Stomach (tissue), 4 donors: ENCODE measurements around the gene CYP27A1.

Source experiments
- CTCF ChIP-seq, 7 experiments: fragments of 450-650 bp in 4 of 7; fragments of 200-600 bp in 3 of 7; sonication (generic) in 3 of 7; IDR thresholded peaks; one replicate each; pipeline ENCODE4 v1.5.1; 2016 to 2019; ENCODE audit warnings: antibody characterized with exemption in 7 of 7, control low read depth in 2 of 7, mild to moderate bottlenecking in 1 of 7
- EP300 ChIP-seq: sonication (generic); formaldehyde crosslinking; IDR thresholded peaks from one replicate; pipeline ENCODE4 v1.6.1; 2017; ENCODE audit warnings: antibody characterized with exemption
- POLR2A ChIP-seq, 4 donors: fragments of 450-650 bp; IDR thresholded peaks; one replicate each; pipeline ENCODE4 v1.6.1; 2016; ENCODE audit warnings: antibody characterized with exemption in 4 of 4, control low read depth in 2 of 4, mild to moderate bottlenecking in 1 of 4, moderate library complexity in 1 of 4
- POLR2AphosphoS5 ChIP-seq, 3 donors: sonication (generic); formaldehyde crosslinking; IDR thresholded peaks; one replicate each; pipeline ENCODE4 v1.6.1; 2016; ENCODE audit warnings: antibody characterized with exemption in 3 of 3

GRCh38 chr2:218851286-218851685, 69.3 kb downstream of the CYP27A1 start:
- TF ChIP-seq POLR2A (IDR thresholded peaks at IDR 0.05) (no peak), CTCF (IDR thresholded peaks at IDR 0.05) (no peak), POLR2AphosphoS5 (IDR thresholded peaks at IDR 0.05) (no peak), EP300 (no peak)
